Subcutaneous adipose tissue (tissue), 4 donors: ENCODE results near the gene LGALSL. TPM values are rescaled to one million over a fixed set of nuclear protein-coding genes. Genes with fewer than 3 reads are reported as not detected.

ENCODE experiments used
- CTCF ChIP-seq: fragments of 450-650 bp; IDR thresholded peaks from one replicate; pipeline ENCODE4 v1.5.1; 2016; ENCODE audit warnings: low read depth, mild to moderate bottlenecking, control low read depth, antibody characterized with exemption, moderate library complexity
- total RNA-seq, 4 donors: library from RNA; depleted of rRNA; stranded (reverse); fragments of >200 nt; gene quantifications; one replicate each; pipeline ENCODE4 v1.1.0, GENCODE V29; 2016

LGALSL gene
- total RNA-seq, 4 donors from 2014 or later = 8.8 to 25.6 (median 9.8) TPM

GRCh38 chr2:64424416-64424987, 29.5 kb upstream of the LGALSL start:
- TF ChIP-seq CTCF = no peak

GRCh38 chr2:64426183-64426952, 27.6 kb upstream of the LGALSL start:
- no peak for TF ChIP-seq CTCF

GRCh38 chr2:64434039-64434657, 19.8 kb upstream of the LGALSL start:
- no peak for TF ChIP-seq CTCF

GRCh38 chr2:64437883-64438282, 16.1 kb upstream of the LGALSL start:
- TF ChIP-seq CTCF = no peak

GRCh38 chr2:64439194-64439593, 14.8 kb upstream of the LGALSL start:
- no peak for TF ChIP-seq CTCF

GRCh38 chr2:64440843-64441242, 13.1 kb upstream of the LGALSL start:
- TF ChIP-seq CTCF = no peak

- TF ChIP-seq CTCF = no peak
Observed at GRCh38 chr2:64442277-64442676, 11.7 kb upstream of the LGALSL start.
